ENCODE measurements around the gene SSNA1. TPM values are rescaled to one million over a fixed set of nuclear protein-coding genes. Genes with fewer than 3 reads are reported as not detected.

Gene SSNA1
- total RNA-seq, 1 donor, result 58.7 TPM

- TF ChIP-seq CTCF (IDR thresholded peaks at IDR 0.05; ENCODE audit: insufficient read depth, low read depth, low read length), result no peak
- peak; percentile 59 for DNase-seq (ENCODE audit: low read depth)
- H3K4me3 ChIP-seq (ENCODE audit: low read depth, low read length), result peak overlapping the region; percentile 46
These were observed 31.7 kb upstream of the SSNA1 start for GRCh38 chr9:137156567-137157375.

GRCh38 chr9:137157618-137158415 is 30.7 kb upstream of the SSNA1 start:
- no peak overlapping the region for H3K4me3 ChIP-seq (ENCODE audit: low read depth, low read length)
- no peak for TF ChIP-seq CTCF (IDR thresholded peaks at IDR 0.05; ENCODE audit: insufficient read depth, low read depth, low read length)
- DNase-seq (ENCODE audit: low read depth), result no peak

DNA sequence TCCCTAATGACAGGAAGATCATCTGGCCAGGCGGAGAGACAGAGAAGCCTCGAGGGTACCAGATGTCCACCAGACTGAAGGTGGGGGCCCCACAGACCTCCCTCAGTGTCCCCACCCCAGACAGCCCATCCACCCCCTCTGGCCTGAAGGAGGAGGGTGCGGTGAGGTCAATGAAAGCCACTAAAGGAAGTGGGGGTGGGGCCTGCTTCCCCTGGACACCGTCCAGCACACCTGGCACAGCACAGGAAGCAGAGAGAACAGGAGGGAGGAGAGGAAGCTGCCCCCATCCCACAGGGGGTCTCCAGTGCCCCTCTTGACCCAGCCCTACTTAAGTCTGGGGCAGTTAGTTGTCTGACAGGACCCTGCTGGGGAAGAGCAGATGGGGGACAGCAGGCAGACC is 29.9 kb upstream of the SSNA1 start:
- H3K4me3 ChIP-seq (ENCODE audit: low read depth, low read length), result no peak overlapping the region
- TF ChIP-seq CTCF (IDR thresholded peaks at IDR 0.05; ENCODE audit: insufficient read depth, low read depth, low read length), result no peak
- DNase-seq (ENCODE audit: low read depth), result no peak

DNA sequence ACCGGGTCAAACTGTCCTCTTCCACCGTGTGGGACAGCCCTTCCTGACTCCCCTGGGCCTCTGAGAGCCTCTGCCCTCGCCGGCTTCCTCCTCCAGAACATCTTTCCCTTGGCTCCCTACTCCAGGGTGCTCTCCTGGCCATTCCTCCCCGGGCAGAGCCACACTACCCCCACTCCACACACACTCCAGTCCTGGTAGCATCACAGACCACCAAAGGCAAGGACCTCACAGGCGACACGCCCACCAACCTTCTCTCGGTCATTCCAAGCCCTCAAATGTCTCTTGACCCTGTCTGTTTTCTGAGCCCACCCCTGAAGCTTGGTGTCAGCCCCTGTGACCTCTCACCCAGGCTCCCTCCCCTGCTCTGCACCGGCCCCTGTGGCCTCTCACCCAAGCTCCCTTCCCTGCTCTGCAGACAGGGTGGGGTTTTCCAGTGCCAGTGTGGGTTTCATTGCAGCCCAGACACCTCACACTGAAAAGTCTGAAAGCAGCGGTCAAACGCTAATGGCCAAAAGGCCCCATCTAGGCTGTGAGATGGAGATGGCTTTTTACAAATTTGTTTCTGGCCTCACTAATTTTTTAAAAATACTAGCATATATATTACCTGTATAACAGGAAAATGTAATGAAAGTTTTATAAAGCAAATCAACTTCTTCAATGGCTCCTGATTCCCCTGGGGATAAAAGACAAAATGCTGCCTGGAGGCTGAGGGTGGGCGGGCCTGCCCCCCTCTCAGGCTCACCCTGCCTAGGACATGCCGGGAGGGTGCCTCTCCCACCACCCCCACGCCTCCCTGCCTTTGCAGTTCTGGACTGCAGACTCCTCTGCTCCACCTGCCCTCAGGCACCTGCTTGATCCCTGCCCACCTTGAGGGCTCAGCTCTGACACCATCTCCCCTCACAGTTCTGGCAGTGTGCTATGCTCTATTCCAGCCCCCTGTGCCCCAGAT is 29.1 kb upstream of the SSNA1 start:
- no peak for DNase-seq (ENCODE audit: low read depth)
- no peak overlapping the region for H3K4me3 ChIP-seq (ENCODE audit: low read depth, low read length)
- no peak for TF ChIP-seq CTCF (IDR thresholded peaks at IDR 0.05; ENCODE audit: insufficient read depth, low read depth, low read length)

DNA sequence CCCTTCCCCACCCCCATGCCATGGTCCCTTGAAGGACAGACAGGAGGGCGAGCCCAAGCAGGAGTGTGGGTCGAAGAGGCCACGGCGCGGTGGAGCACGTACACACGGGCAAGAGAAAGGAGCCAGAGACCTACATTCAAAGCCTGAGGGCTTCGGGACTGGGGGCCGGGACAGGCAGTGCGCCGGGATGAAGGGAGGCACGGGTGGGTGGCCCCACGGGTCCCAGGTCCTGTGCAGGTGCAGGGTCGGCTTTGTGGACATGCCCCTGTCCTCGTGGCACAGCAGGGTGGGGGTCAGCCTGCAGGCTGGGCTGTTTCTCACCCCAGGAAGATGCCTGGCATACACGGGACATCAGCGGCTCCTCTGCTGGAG is 28.4 kb upstream of the SSNA1 start:
- H3K4me3 ChIP-seq (ENCODE audit: low read depth, low read length), result no peak overlapping the region
- no peak for DNase-seq (ENCODE audit: low read depth)
- TF ChIP-seq CTCF (IDR thresholded peaks at IDR 0.05; ENCODE audit: insufficient read depth, low read depth, low read length), result no peak
